Prostate gland (tissue), 2 donors: ENCODE results near the gene BAIAP2. TPM values are rescaled to one million over a fixed set of nuclear protein-coding genes. Genes with fewer than 3 reads are reported as not detected.

Experiments
- DNase-seq: peaks from one replicate; pipeline ENCODE4 v3.0.0-alpha.2; 2019; ENCODE audit warnings: low spot score
- H3K27ac ChIP-seq, 2 donors: fragments of 200-600 bp; sonication (generic); 2 replicates each; pipeline ENCODE4 v1.5.1; 2017 to 2019
- H3K27me3 ChIP-seq: fragments of 200-600 bp; sonication (generic); replicated peaks from 2 replicates; pipeline ENCODE4 v1.5.1; 2019; ENCODE audit not compliant: insufficient read depth
- H3K36me3 ChIP-seq, 2 donors: fragments of 200-600 bp; sonication (generic); 1 replicate in 1 of 2; 2 replicates in 1 of 2; pipeline versions ENCODE4 v1.5.1 to v1.8.1; 2017 to 2019
- H3K4me1 ChIP-seq: fragments of 200-600 bp; sonication (generic); replicated peaks from 2 replicates; pipeline ENCODE4 v1.5.1; 2019
- H3K4me3 ChIP-seq, 2 donors: fragments of 200-600 bp; sonication (generic); 2 replicates each; pipeline ENCODE4 v1.5.1; 2017 to 2019
- H3K9me3 ChIP-seq: fragments of 200-600 bp; sonication (generic); 2 replicates; pipeline ENCODE4 v1.5.1; 2017
- CTCF ChIP-seq, 4 experiments: fragments of 200-600 bp in 2 of 4; fragments of 450-650 bp in 2 of 4; sonication (generic) in 2 of 4; IDR thresholded peaks; 1 replicate in 3 of 4; 2 replicates in 1 of 4; pipeline ENCODE4 v1.5.1; 2016 to 2019; ENCODE audit warnings: antibody characterized with exemption in 4 of 4, mild to moderate bottlenecking in 2 of 4, moderate library complexity in 2 of 4
- POLR2A ChIP-seq: fragments of 450-650 bp; IDR thresholded peaks from one replicate; pipeline ENCODE4 v1.6.1; 2016; ENCODE audit warnings: antibody characterized with exemption, mild to moderate bottlenecking
- POLR2AphosphoS5 ChIP-seq: sonication (generic); formaldehyde crosslinking; IDR thresholded peaks from one replicate; pipeline ENCODE4 v1.6.1; 2017; ENCODE audit warnings: antibody characterized with exemption
- WGBS: methylation state at CpG from one replicate; pipeline ENCODE4 v1.1.5; 2018; 5-methylcytosine and 5-hydroxymethylcytosine counted together
- intact Hi-C: fragments of 100-400 bp; cut with DNase I; formaldehyde crosslinking; loops from one replicate; pipeline ENCODE4 v1.14.2; 2022
- total RNA-seq, 2 donors: library from RNA; depleted of rRNA; stranded (reverse); fragments of >200 nt; gene quantifications; one replicate each; pipeline ENCODE4 v1.1.0, GENCODE V29; 2016

BAIAP2 gene
- total RNA-seq, 2 donors from 2014 or later: 125 to 148 TPM

- H3K4me1 ChIP-seq: peaks cover 53% of the 10 kb centered on the region
- peak overlapping the region; percentile 83 to 95 for H3K27ac ChIP-seq
- intact Hi-C loops: no loop called here
- WGBS: 43% methylated on average over 24 of the region's 26 CpGs
- TF ChIP-seq POLR2AphosphoS5 (peak; percentile 88), CTCF (IDR thresholded peaks at IDR 0.05) (peak in 2 of 4 experiments; percentile 11 to 24), POLR2A (peak; percentile 32)
- no peaks in the 10 kb centered on the region for H3K9me3 ChIP-seq
- no peaks in the 10 kb centered on the region for H3K27me3 ChIP-seq
- no peak overlapping the region for H3K4me3 ChIP-seq
- no peaks in the 10 kb centered on the region for H3K36me3 ChIP-seq
- DNase-seq: peak; percentile 83
These were observed 15.1 kb downstream of the BAIAP2 start for GRCh38 chr17:81049973-81050551.

- Histone ChIP-seq H3K4me3 (no peak overlapping the region), H3K36me3 (no peaks in the 10 kb centered on the region), H3K9me3 (no peaks in the 10 kb centered on the region), H3K4me1 (peaks cover 48% of the 10 kb centered on the region), H3K27ac (peak overlapping the region; percentile 83 to 95), H3K27me3 (no peaks in the 10 kb centered on the region)
- no peak for DNase-seq
- WGBS: 82% methylated on average over 32 of the region's 32 CpGs
- intact Hi-C loops: no loop called here
- TF ChIP-seq CTCF (IDR thresholded peaks at IDR 0.05) (no peak), POLR2A (no peak), POLR2AphosphoS5 (peak; percentile 34)
These were observed 16.0 kb downstream of the BAIAP2 start for GRCh38 chr17:81050645-81051625.

- intact Hi-C loops: no loop called here
- no peaks in the 10 kb centered on the region for H3K9me3 ChIP-seq
- no peaks in the 10 kb centered on the region for H3K36me3 ChIP-seq
- no peak for DNase-seq
- TF ChIP-seq POLR2A: no peak
- TF ChIP-seq POLR2AphosphoS5: no peak
- no peak for TF ChIP-seq CTCF (IDR thresholded peaks at IDR 0.05)
- peak overlapping the region; percentile 83 to 95 for H3K27ac ChIP-seq
- 69% methylated on average over 30 of the region's 31 CpGs for WGBS
- no peak overlapping the region for H3K4me3 ChIP-seq
- no peaks in the 10 kb centered on the region for H3K27me3 ChIP-seq
- peaks cover 62% of the 10 kb centered on the region for H3K4me1 ChIP-seq
These were observed 17.4 kb downstream of the BAIAP2 start for GRCh38 chr17:81052199-81052997.

GRCh38 chr17:81053041-81053970, 18.4 kb downstream of the BAIAP2 start:
- 83% methylated on average over 39 of the region's 42 CpGs for WGBS
- no peaks in the 10 kb centered on the region for H3K9me3 ChIP-seq
- no peak for DNase-seq
- H3K27ac ChIP-seq: peak overlapping the region; percentile 83 to 95
- no peak for TF ChIP-seq CTCF (IDR thresholded peaks at IDR 0.05)
- TF ChIP-seq POLR2AphosphoS5: no peak
- no peak for TF ChIP-seq POLR2A
- H3K4me1 ChIP-seq: peaks cover 69% of the 10 kb centered on the region
- intact Hi-C loops: no loop called here
- H3K4me3 ChIP-seq: no peak overlapping the region
- H3K36me3 ChIP-seq: no peaks in the 10 kb centered on the region
- no peaks in the 10 kb centered on the region for H3K27me3 ChIP-seq
